HG03469 (cell line): Measurements from ENCODE around the gene FH.

Experiments used
- ATAC-seq: cut with Tn5 transposase; IDR thresholded peaks from one replicate; pipeline ENCODE4 v1.9.1; 2021; ENCODE audit warnings: mild to moderate bottlenecking, moderate library complexity, moderate number of reproducible peaks; ENCODE audit not compliant: unreplicated experiment

The FH gene

GRCh38 chr1:241460098-241460873 is 59.3 kb downstream of the FH start:
- no peak for ATAC-seq

- ATAC-seq: no peak
Measured at GRCh38 chr1:241459186-241459802, 60.3 kb downstream of the FH start.

GRCh38 chr1:241457421-241457820 is 62.1 kb downstream of the FH start:
- no peak for ATAC-seq

GRCh38 chr1:241456743-241457142 is 62.8 kb downstream of the FH start:
- no peak for ATAC-seq

DNA sequence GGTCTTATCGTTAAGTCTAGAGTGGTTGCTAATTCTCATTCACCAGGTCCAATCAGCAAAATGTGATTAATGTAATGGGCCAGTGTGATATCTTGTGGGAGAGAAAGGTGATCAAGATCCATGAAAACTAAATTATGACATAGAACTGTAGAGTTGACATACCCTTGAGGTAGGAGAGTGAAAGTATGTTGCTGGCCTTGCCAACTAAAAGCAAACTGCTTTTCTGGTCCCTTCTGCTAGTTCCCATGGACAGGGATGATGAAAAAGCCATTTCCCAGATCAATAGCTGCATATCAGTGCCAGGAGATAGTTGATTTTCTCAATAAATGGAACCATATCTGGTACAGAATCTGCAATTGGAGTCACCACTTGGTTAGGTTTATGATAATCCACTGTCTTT is 65.8 kb downstream of the FH start:
- ATAC-seq: no peak

DNA sequence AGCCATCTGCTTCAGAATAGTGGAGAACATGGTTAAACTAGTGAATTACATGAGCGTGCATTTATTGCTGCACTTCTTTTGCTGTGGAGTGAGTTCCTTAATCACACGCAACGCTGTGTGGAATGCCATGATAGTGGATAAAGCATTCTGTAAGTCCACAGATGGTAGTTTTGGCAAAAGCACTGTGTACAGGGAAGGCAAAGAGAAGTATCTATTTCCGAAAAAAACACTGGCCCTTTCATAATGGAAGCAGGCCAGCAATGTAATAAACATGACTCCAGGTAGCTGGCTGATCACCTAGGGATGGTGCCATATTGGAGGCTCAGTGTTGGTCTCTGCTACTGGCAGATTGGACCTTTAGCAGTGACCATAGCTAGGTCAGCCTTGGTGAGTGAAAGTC is 67.6 kb downstream of the FH start:
- no peak for ATAC-seq
